H9 (cell line): ENCODE data around the gene NDUFAB1. TPM values are rescaled to one million over a fixed set of nuclear protein-coding genes. Genes with fewer than 3 reads are reported as not detected.

Experiments used
- DNase-seq: peaks from one replicate; pipeline ENCODE4 v3.0.0-alpha.2; 2017
- H2AFZ ChIP-seq: one replicate; pipeline ENCODE4 v1.6.1; 2013; ENCODE audit warnings: mild to moderate bottlenecking, low read length, control low read depth, moderate library complexity
- H2AK5ac ChIP-seq: 2 replicates; pipeline ENCODE4 v1.6.1; 2013; ENCODE audit warnings: low read length, control low read depth, mixed read lengths; ENCODE audit not compliant: insufficient read length
- H2BK120ac ChIP-seq: one replicate; pipeline ENCODE4 v1.6.1; 2013; ENCODE audit warnings: low read depth, mild to moderate bottlenecking, low read length, control low read depth, inconsistent platforms; ENCODE audit not compliant: poor library complexity, severe bottlenecking
- H2BK12ac ChIP-seq: 2 replicates; pipeline ENCODE4 v1.6.1; 2013; ENCODE audit warnings: low read length, control low read depth, mixed read lengths, low read depth; ENCODE audit not compliant: insufficient read length
- H2BK15ac ChIP-seq: 2 replicates; pipeline ENCODE4 v1.6.1; 2013; ENCODE audit warnings: low read depth, low read length, control low read depth
- H2BK20ac ChIP-seq: one replicate; pipeline ENCODE4 v1.6.1; 2013; ENCODE audit warnings: low read depth, mild to moderate bottlenecking, low read length, control low read depth, inconsistent platforms; ENCODE audit not compliant: poor library complexity, severe bottlenecking
- H2BK5ac ChIP-seq: 2 replicates; pipeline ENCODE4 v1.6.1; 2013; ENCODE audit warnings: low read length, control low read depth, mixed read lengths; ENCODE audit not compliant: insufficient read length
- H3K14ac ChIP-seq: 2 replicates; pipeline ENCODE4 v1.6.1; 2013; ENCODE audit warnings: low read length, control low read depth; ENCODE audit not compliant: insufficient read depth
- H3K18ac ChIP-seq: 2 replicates; pipeline ENCODE4 v1.6.1; 2013; ENCODE audit warnings: low read depth, mild to moderate bottlenecking, mixed read lengths, low read length, control low read depth; ENCODE audit not compliant: insufficient read length
- H3K23ac ChIP-seq: 2 replicates; pipeline ENCODE4 v1.6.1; 2013; ENCODE audit warnings: low read length, control low read depth, mixed read lengths, low read depth; ENCODE audit not compliant: insufficient read length
- H3K23me2 ChIP-seq: 2 replicates; pipeline ENCODE4 v1.6.1; 2013; ENCODE audit warnings: low read depth, mild to moderate bottlenecking, mixed read lengths, low read length, control low read depth; ENCODE audit not compliant: insufficient read length, poor library complexity, severe bottlenecking
- H3K27ac ChIP-seq: 2 replicates; pipeline ENCODE4 v1.5.1; 2013; ENCODE audit warnings: low read length, control low read depth, mixed read lengths, low read depth; ENCODE audit not compliant: insufficient read length
- H3K27me3 ChIP-seq: 2 replicates; pipeline ENCODE4 v1.6.1; 2013; ENCODE audit warnings: low read length, control low read depth, inconsistent platforms; ENCODE audit not compliant: insufficient read depth
- H3K4ac ChIP-seq: 2 replicates; pipeline ENCODE4 v1.6.1; 2013; ENCODE audit warnings: low read depth, mild to moderate bottlenecking, control low read depth, inconsistent platforms, low read length, moderate library complexity
- H3K4me1 ChIP-seq: 2 replicates; pipeline ENCODE4 v1.6.1; 2013; ENCODE audit warnings: low read length, control low read depth, inconsistent platforms; ENCODE audit not compliant: insufficient read depth
- H3K4me2 ChIP-seq: 2 replicates; pipeline ENCODE4 v1.6.1; 2013; ENCODE audit warnings: low read length, control low read depth, mixed read lengths; ENCODE audit not compliant: insufficient read length, insufficient read depth
- H3K56ac ChIP-seq: 2 replicates; pipeline ENCODE4 v1.6.1; 2013; ENCODE audit warnings: low read depth, mild to moderate bottlenecking, mixed read lengths, low read length, control low read depth; ENCODE audit not compliant: insufficient read length
- H3K79me1 ChIP-seq: 2 replicates; pipeline ENCODE4 v1.6.1; 2013; ENCODE audit warnings: low read depth, mild to moderate bottlenecking, moderate library complexity, low read length, control low read depth, inconsistent platforms; ENCODE audit not compliant: insufficient read depth, poor library complexity, severe bottlenecking
- H3K79me2 ChIP-seq: 2 replicates; pipeline ENCODE4 v1.6.1; 2013; ENCODE audit warnings: low read length, control low read depth, inconsistent platforms; ENCODE audit not compliant: insufficient read depth
- H3K9ac ChIP-seq: 2 replicates; pipeline ENCODE4 v1.6.1; 2013; ENCODE audit warnings: low read length, control low read depth, mixed read lengths; ENCODE audit not compliant: insufficient read length; ENCODE audit errors: extremely low read depth
- H3K9me3 ChIP-seq: one replicate; pipeline ENCODE4 v1.6.1; 2013; ENCODE audit warnings: low read depth, low read length, inconsistent platforms; ENCODE audit not compliant: control insufficient read depth
- H3T11ph ChIP-seq: one replicate; pipeline ENCODE4 v1.6.1; 2013; ENCODE audit warnings: mild to moderate bottlenecking, low read length, control low read depth, inconsistent platforms
- H4K20me1 ChIP-seq: one replicate; pipeline ENCODE4 v1.6.1; 2013; ENCODE audit not compliant: control insufficient read depth, insufficient read length, insufficient read depth
- H4K5ac ChIP-seq: 2 replicates; pipeline ENCODE4 v1.6.1; 2013; ENCODE audit warnings: low read depth, mild to moderate bottlenecking, mixed read lengths, low read length, control low read depth; ENCODE audit not compliant: insufficient read length
- H4K8ac ChIP-seq: replicated peaks from 2 replicates; pipeline ENCODE4 v1.6.1; 2013; ENCODE audit warnings: low read length, control low read depth, mixed read lengths, low read depth; ENCODE audit not compliant: insufficient read length
- H4K91ac ChIP-seq: 2 replicates; pipeline ENCODE4 v1.6.1; 2013; ENCODE audit warnings: low read depth, mild to moderate bottlenecking, moderate library complexity, mixed read lengths, low read length, control low read depth; ENCODE audit not compliant: insufficient read length
- H3K27ac Mint-ChIP-seq, 3 experiments: 2 replicates in 2 of 3; 3 replicates in 1 of 3; pipeline ENCODE4 v1.8.0; 2020 to 2021; ENCODE audit warnings: mixed read lengths in 3 of 3, mild to moderate bottlenecking in 1 of 3, moderate library complexity in 1 of 3
- H3K27me3 Mint-ChIP-seq: 2 replicates; pipeline ENCODE4 v1.8.0; 2021; ENCODE audit warnings: low read depth, mild to moderate bottlenecking, moderate library complexity, mixed read lengths
- H3K36me3 Mint-ChIP-seq, 3 experiments: 2 replicates in 2 of 3; 3 replicates in 1 of 3; pipeline ENCODE4 v1.8.0; 2020 to 2021; ENCODE audit warnings: low read depth in 3 of 3, mixed read lengths in 3 of 3; ENCODE audit not compliant: insufficient read depth in 1 of 3
- H3K4me1 Mint-ChIP-seq, 2 experiments: 2 replicates each; pipeline ENCODE4 v1.8.0; 2020; ENCODE audit warnings: mixed read lengths in 2 of 2
- H3K4me3 Mint-ChIP-seq, 2 experiments: 2 replicates in 1 of 2; 3 replicates in 1 of 2; pipeline ENCODE4 v1.8.0; 2020 to 2021; ENCODE audit warnings: mild to moderate bottlenecking in 2 of 2, mixed read lengths in 2 of 2, moderate library complexity in 1 of 2
- H3K9me3 Mint-ChIP-seq, 2 experiments: 2 replicates in 1 of 2; 3 replicates in 1 of 2; pipeline ENCODE4 v1.8.0; 2020; ENCODE audit warnings: mild to moderate bottlenecking in 2 of 2, mixed read lengths in 2 of 2, moderate library complexity in 1 of 2
- CTCF ChIP-seq: fragments of 200-600 bp; sonication (generic); conservative IDR thresholded peaks from 3 replicates; pipeline ENCODE4 v1.8.0; 2021; ENCODE audit warnings: antibody characterized with exemption, mild to moderate bottlenecking
- WGBS: extraction: QIAGEN DNeasy Blood & Tissue Kit; methylation state at CpG from one replicate; pipeline ENCODE4 v1.1.7; 2013; ENCODE audit warnings: missing lambda C conversion rate, low lambda C conversion rate, mixed read lengths; ENCODE audit not compliant: insufficient read length; ENCODE audit errors: extremely low coverage; 5-methylcytosine and 5-hydroxymethylcytosine counted together
- total RNA-seq: library from RNA; stranded (reverse); gene quantifications from 2 replicates; pipeline ENCODE4 v1.2.1, GENCODE V29; 2021

Gene NDUFAB1
- total RNA-seq, 1 experiment from 2014 or later = 192 TPM

DNA sequence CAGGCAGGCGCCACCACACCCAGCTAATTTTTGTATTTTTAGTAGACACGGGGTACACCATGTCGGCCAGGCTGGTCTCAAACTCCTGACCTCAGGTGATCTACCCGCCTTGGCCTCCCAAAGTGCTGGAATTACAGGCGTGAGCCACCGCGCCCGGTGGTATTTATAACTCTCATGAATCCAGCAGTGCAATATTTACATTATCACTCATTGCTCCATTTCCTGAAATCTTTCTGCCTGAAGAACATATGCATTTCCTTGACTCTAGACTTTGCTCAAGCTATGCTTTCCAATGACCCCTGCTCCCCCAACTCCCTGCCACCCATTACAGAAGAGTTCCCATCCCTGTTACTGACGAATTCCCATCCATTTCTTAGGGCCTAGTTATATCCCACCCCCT, 19.7 kb upstream of the NDUFAB1 start:
- H4K20me1 ChIP-seq = no peaks in the 10 kb centered on the region
- Mint-ChIP-seq H3K27ac (peak overlapping the region in 2 of 3 experiments; percentile 12 to 37; a peak in 2 of 7 replicates), H3K4me3 (no peak overlapping the region)

More for the DNA sequence above, 19.7 kb upstream of the NDUFAB1 start:
- Histone ChIP-seq H3K18ac (no peak overlapping the region), H3K14ac (no peak overlapping the region), H2AFZ (no peak overlapping the region), H3K4ac (no peak overlapping the region), H2BK120ac (no peak overlapping the region), H3K79me1 (no peaks in the 10 kb centered on the region), H3K27me3 (no peaks in the 10 kb centered on the region), H2BK12ac (no peak overlapping the region), H2BK20ac (no peak overlapping the region), H3K4me1 (no peaks in the 10 kb centered on the region), H4K8ac (no peak overlapping the region), H3K23me2 (no peaks in the 10 kb centered on the region), H4K91ac (no peak overlapping the region), H4K5ac (no peak overlapping the region), H3K79me2 (no peaks in the 10 kb centered on the region), H3T11ph (no peak overlapping the region), H2BK15ac (no peak overlapping the region), H3K4me2 (no peak overlapping the region), H3K9me3 (no peaks in the 10 kb centered on the region), H3K56ac (no peak overlapping the region), H3K9ac (no peak overlapping the region), H2BK5ac (no peak overlapping the region), H2AK5ac (no peak overlapping the region), H3K27ac (no peak overlapping the region), H3K23ac (no peak overlapping the region)
- WGBS = no CpG with 5 or more reads among the region's 9 CpGs
- H3K36me3 Mint-ChIP-seq = peaks cover 19 to 72% (median 58%) of the 10 kb centered on the region in 3 experiments
- no peaks in the 10 kb centered on the region for H3K4me1 Mint-ChIP-seq
- H3K27me3 Mint-ChIP-seq = no peaks in the 10 kb centered on the region
- DNase-seq = no peak
- no peak for TF ChIP-seq CTCF
- no peaks in the 10 kb centered on the region; a peak in 1 of 5 replicates for H3K9me3 Mint-ChIP-seq
